HG02884 (cell line): ENCODE measurements around the gene BSN.
A peak's percentile ranks its signal among the peaks of the same experiment; 100 is the strongest.

Source experiments
- ATAC-seq: cut with Tn5 transposase; IDR thresholded peaks from one replicate; pipeline ENCODE4 v1.9.1; 2021; ENCODE audit warnings: mild to moderate bottlenecking, moderate library complexity; ENCODE audit not compliant: unreplicated experiment

The BSN gene

GRCh38 chr3:49553692-49554632 lies at the start of gene BSN:
Gene BSN, plus strand, starts transcription at chr3:49554477. Its CDS starts 126 bp downstream, at chr3:49554603.
- ATAC-seq: peak; percentile 70

GRCh38 chr3:49506906-49507305 lies 47.4 kb upstream of the BSN start:
- ATAC-seq: no peak

- ATAC-seq: no peak
These were observed 45.2 kb upstream of the BSN start for GRCh38 chr3:49509028-49509561.

GRCh38 chr3:49511639-49512038 lies 42.6 kb upstream of the BSN start:
- no peak for ATAC-seq

GRCh38 chr3:49512781-49513355 lies 41.4 kb upstream of the BSN start:
- ATAC-seq: no peak

- ATAC-seq: no peak
These were observed 40.7 kb upstream of the BSN start for GRCh38 chr3:49513494-49514124.

GRCh38 chr3:49518016-49518415 lies 36.3 kb upstream of the BSN start:
- no peak for ATAC-seq

GRCh38 chr3:49518441-49518840 lies 35.8 kb upstream of the BSN start:
- no peak for ATAC-seq

GRCh38 chr3:49519296-49519695 lies 35.0 kb upstream of the BSN start:
- ATAC-seq: no peak

- ATAC-seq: no peak
These were observed 34.3 kb upstream of the BSN start for GRCh38 chr3:49519916-49520385.

GRCh38 chr3:49523756-49524747 lies 30.2 kb upstream of the BSN start:
- ATAC-seq: no peak

- ATAC-seq: no peak
These were observed 24.7 kb upstream of the BSN start for GRCh38 chr3:49529567-49529966.

- ATAC-seq: no peak
These were observed 24.0 kb upstream of the BSN start for GRCh38 chr3:49530231-49530630.

- ATAC-seq: no peak
These were observed 23.6 kb upstream of the BSN start for GRCh38 chr3:49530701-49531100.

GRCh38 chr3:49531218-49531617 lies 23.1 kb upstream of the BSN start:
- no peak for ATAC-seq

- no peak for ATAC-seq
These were observed 22.6 kb upstream of the BSN start for GRCh38 chr3:49531715-49532114.

- ATAC-seq: no peak
These were observed 21.2 kb upstream of the BSN start for GRCh38 chr3:49533031-49533430.

- ATAC-seq: no peak
These were observed 20.3 kb upstream of the BSN start for GRCh38 chr3:49533786-49534519.

- ATAC-seq: no peak
These were observed 19.5 kb upstream of the BSN start for GRCh38 chr3:49534581-49535441.
